Sigmoid colon (tissue), 4 donors: ENCODE results near the gene MORN1.

Source experiments
- EP300 ChIP-seq, 4 donors: sonication (generic); formaldehyde crosslinking; IDR thresholded peaks; one replicate each; pipeline ENCODE4 v1.6.1; 2017; ENCODE audit warnings: antibody characterized with exemption in 4 of 4
- POLR2A ChIP-seq, 2 donors: fragments of 450-650 bp; IDR thresholded peaks; one replicate each; pipeline ENCODE4 v1.6.1; 2016; ENCODE audit warnings: antibody characterized with exemption in 2 of 2, mild to moderate bottlenecking in 2 of 2, moderate library complexity in 2 of 2
- POLR2AphosphoS5 ChIP-seq, 4 donors: sonication (generic); formaldehyde crosslinking; IDR thresholded peaks; one replicate each; pipeline ENCODE4 v1.6.1; 2017; ENCODE audit warnings: antibody characterized with exemption in 4 of 4
- TF ChIP-seq, protein P1 (sequence below), 4 experiments: fragments of 450-650 bp in 3 of 4; fragments of 200-600 bp in 1 of 4; IDR thresholded peaks; one replicate each; pipeline ENCODE4 v1.5.1; 2016 to 2019; ENCODE audit warnings: antibody characterized with exemption in 4 of 4, mild to moderate bottlenecking in 3 of 4, moderate library complexity in 2 of 4

DNA sequence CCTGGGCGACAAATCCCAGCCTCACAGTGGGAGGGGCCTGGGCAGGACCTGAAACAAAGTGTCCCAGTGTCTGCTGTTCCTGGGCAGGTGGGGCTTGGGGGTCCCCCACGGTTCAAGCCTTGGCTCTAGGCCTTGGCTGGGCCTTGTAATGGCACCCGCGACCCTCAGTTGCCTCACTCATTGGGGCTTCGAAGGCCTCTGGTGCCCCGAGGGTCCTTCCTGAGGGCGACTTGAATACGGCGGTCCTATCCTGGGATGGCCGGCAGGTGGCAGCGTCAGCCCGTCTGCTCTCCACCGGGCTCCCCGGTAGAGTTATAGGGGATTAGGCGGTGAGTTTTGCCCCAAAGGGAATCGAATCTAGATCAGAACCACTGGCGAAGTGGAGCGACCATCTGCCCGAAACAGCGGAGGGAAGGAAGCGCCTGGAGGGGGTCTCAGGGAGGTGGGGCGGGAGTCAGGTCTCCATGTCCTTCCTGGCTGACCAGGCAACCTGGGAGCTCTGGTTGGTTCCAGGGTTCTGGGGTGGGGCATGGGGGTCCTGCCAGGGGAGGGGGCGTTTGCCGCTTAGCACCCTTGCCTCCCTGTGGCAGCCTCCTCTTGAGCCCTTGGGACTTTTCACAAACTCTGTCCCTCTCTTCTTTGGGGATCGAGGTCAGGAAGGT, 23.1 kb upstream of the MORN1 start:
- TF ChIP-seq EP300 (IDR thresholded peaks at IDR 0.05), result no peak
- no peak for TF ChIP-seq POLR2A (IDR thresholded peaks at IDR 0.05)
- no peak for TF ChIP-seq POLR2AphosphoS5 (IDR thresholded peaks at IDR 0.05)
- TF ChIP-seq, protein P1, sequence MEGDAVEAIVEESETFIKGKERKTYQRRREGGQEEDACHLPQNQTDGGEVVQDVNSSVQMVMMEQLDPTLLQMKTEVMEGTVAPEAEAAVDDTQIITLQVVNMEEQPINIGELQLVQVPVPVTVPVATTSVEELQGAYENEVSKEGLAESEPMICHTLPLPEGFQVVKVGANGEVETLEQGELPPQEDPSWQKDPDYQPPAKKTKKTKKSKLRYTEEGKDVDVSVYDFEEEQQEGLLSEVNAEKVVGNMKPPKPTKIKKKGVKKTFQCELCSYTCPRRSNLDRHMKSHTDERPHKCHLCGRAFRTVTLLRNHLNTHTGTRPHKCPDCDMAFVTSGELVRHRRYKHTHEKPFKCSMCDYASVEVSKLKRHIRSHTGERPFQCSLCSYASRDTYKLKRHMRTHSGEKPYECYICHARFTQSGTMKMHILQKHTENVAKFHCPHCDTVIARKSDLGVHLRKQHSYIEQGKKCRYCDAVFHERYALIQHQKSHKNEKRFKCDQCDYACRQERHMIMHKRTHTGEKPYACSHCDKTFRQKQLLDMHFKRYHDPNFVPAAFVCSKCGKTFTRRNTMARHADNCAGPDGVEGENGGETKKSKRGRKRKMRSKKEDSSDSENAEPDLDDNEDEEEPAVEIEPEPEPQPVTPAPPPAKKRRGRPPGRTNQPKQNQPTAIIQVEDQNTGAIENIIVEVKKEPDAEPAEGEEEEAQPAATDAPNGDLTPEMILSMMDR (IDR thresholded peaks at IDR 0.05), result peak; percentile 92 to 97 (median 94)
